K562 (cell line): Measurements from ENCODE around the gene HEXD. TPM values are rescaled to one million over a fixed set of nuclear protein-coding genes. Genes with fewer than 3 reads are reported as not detected.

Experiments
- ARID1B ChIP-seq: fragments of 450-650 bp; IDR thresholded peaks from 2 replicates; pipeline ENCODE4 v1.6.1; 2016; ENCODE audit warnings: antibody characterized with exemption, mild to moderate bottlenecking, inconsistent platforms
- CHCHD3 ChIP-seq: fragments of 250-450 bp; sonication (Bioruptor Pico); IDR thresholded peaks from 2 replicates; pipeline ENCODE4 v2.1.2; 2022; ENCODE audit warnings: mild to moderate bottlenecking
- CHD7 ChIP-seq: fragments of 200-600 bp; sonication (generic); IDR thresholded peaks from one replicate; pipeline ENCODE4 v1.6.1; 2012; ENCODE audit warnings: mild to moderate bottlenecking, low read depth, low read length, inconsistent platforms
- E2F3 ChIP-seq: fragments of 250-450 bp; sonication (Bioruptor Pico); IDR thresholded peaks from 2 replicates; pipeline ENCODE4 v1.4.0; 2020; ENCODE audit warnings: mild to moderate bottlenecking
- HDAC3 ChIP-seq: fragments of 450-650 bp; IDR thresholded peaks from 2 replicates; pipeline ENCODE4 v1.6.1; 2018; ENCODE audit warnings: borderline replicate concordance, mild to moderate bottlenecking, moderate library complexity; ENCODE audit not compliant: partially characterized antibody
- HEY1 ChIP-seq: fragments of 250-450 bp; sonication (Bioruptor Pico); IDR thresholded peaks from 2 replicates; pipeline ENCODE4 v1.5.0; 2020; ENCODE audit warnings: mild to moderate bottlenecking, moderate library complexity, borderline replicate concordance
- PBX2 ChIP-seq, 2 experiments: IDR thresholded peaks in 1 of 2; conservative IDR thresholded peaks in 1 of 2; 2 replicates each; pipeline ENCODE4 v1.6.1; 2016; ENCODE audit warnings: low read depth in 2 of 2, mild to moderate bottlenecking in 1 of 2, missing compliant biosample characterization in 1 of 2, missing genetic modification characterization in 1 of 2, moderate library complexity in 1 of 2
- PKNOX1 ChIP-seq: fragments of 450-650 bp; IDR thresholded peaks from 2 replicates; pipeline ENCODE4 v1.6.1; 2016
- SMARCA4 ChIP-seq: fragments of 450-650 bp; IDR thresholded peaks from 2 replicates; pipeline ENCODE4 v1.6.1; 2016
- ZKSCAN3 ChIP-seq: fragments of 250-450 bp; sonication (Bioruptor Pico); IDR thresholded peaks from 2 replicates; pipeline ENCODE4 v1.4.0; 2020
- ZNF23 ChIP-seq: fragments of 250-450 bp; sonication (Bioruptor Pico); IDR thresholded peaks from 2 replicates; pipeline ENCODE4 v1.4.0; 2020; ENCODE audit warnings: mild to moderate bottlenecking
- ZNF764 ChIP-seq: fragments of 250-450 bp; sonication (Bioruptor Pico); IDR thresholded peaks from 2 replicates; pipeline ENCODE4 v1.4.0; 2020; ENCODE audit warnings: low read depth, mild to moderate bottlenecking, moderate library complexity
- polyA plus RNA-seq, 8 experiments: library from polyadenylated mRNA; depleted of rRNA in 4 of 8; stranded (reverse) in 5 of 8; unstranded in 3 of 8; fragments of >200 nt; fragmentation: Nextera tagmentation in 2 of 8; fragmentation: Illumina TruSeq in 1 of 8; extraction: Ambion mirVana in 2 of 8; extraction: Trizol in 1 of 8; gene quantifications; 2 replicates each; pipeline versions ENCODE4 v1.2.1 to v1.2.3, GENCODE V29; 2011 to 2014; ENCODE audit warnings: inconsistent platforms in 1 of 8, missing spikeins in 1 of 8
- total RNA-seq, 7 experiments: library from RNA; depleted of rRNA in 6 of 7; stranded (reverse); fragments of >200 nt in 6 of 7; fragmentation: Illumina TruSeq in 2 of 7; extraction: Trizol in 2 of 7; gene quantifications; 2 replicates each; pipeline versions ENCODE4 v1.2.1 to v1.2.3, GENCODE V29; 2011 to 2021; ENCODE audit warnings: low replicate concordance in 1 of 7

HEXD gene
- total and polyA plus RNA-seq, 9 of the 15 experiments (the other 6 are each of a cell fraction or from before 2014, with no cell fraction given) = 1.0 to 25.3 (median 10.0) TPM

- TF ChIP-seq PKNOX1 = peak; percentile 92
- TF ChIP-seq ZKSCAN3 (CRISPR knock-in tag) = no peak
- TF ChIP-seq ARID1B = peak; percentile 61; the same call in 1 of the 2 replicates
- no peak for TF ChIP-seq ZNF23 (CRISPR knock-in tag)
- TF ChIP-seq PBX2 (CRISPR knock-in tag; IDR thresholded peaks at IDR 0.05; ENCODE audit: low read depth) = peak; percentile 40; the same call in 1 of the 2 replicates
- peak; percentile 56 for TF ChIP-seq PBX2 (tag; conservative IDR thresholded peaks at IDR 0.05; ENCODE audit: low read depth)
- TF ChIP-seq CHCHD3 = no peak
- no peak for TF ChIP-seq ZNF764 (CRISPR knock-in tag)
- TF ChIP-seq CHD7 = no peak
- TF ChIP-seq HEY1 (CRISPR knock-in tag) = no peak
- peak; percentile 39 for TF ChIP-seq HDAC3
- TF ChIP-seq SMARCA4 = peak; percentile 69
- TF ChIP-seq E2F3 (CRISPR knock-in tag) = no peak
Measured at GRCh38 chr17:82457073-82457928, 39.2 kb downstream of the HEXD start (continued).
